H1 (cell line): ENCODE data around the gene TSKS.

Source experiments
- CEBPB ChIP-seq: IDR thresholded peaks from 2 replicates; pipeline ENCODE4 v1.6.1; 2012; ENCODE audit warnings: low read depth, low read length
- EP300 ChIP-seq, 2 experiments: IDR thresholded peaks; 1 replicate in 1 of 2; 2 replicates in 1 of 2; pipeline ENCODE4 v1.6.1; 2011 to 2012; ENCODE audit warnings: low read depth in 2 of 2, low read length in 2 of 2, mild to moderate bottlenecking in 2 of 2, borderline replicate concordance in 1 of 2, inconsistent platforms in 1 of 2, moderate library complexity in 1 of 2
- SIX5 ChIP-seq: IDR thresholded peaks from 2 replicates; pipeline ENCODE4 v1.6.1; 2011; ENCODE audit warnings: mild to moderate bottlenecking, low read depth, low read length
- SUZ12 ChIP-seq: fragments of 200-600 bp; sonication (generic); IDR thresholded peaks from 2 replicates; pipeline ENCODE4 v1.6.1; 2012; ENCODE audit warnings: mild to moderate bottlenecking, inconsistent platforms, low read length, moderate library complexity, mixed read lengths
- TF ChIP-seq, protein P1 (sequence below), 3 experiments: IDR thresholded peaks; 1 replicate in 2 of 3; 2 replicates in 1 of 3; pipeline versions ENCODE4 v1.5.1 to v1.6.1; 2011; ENCODE audit warnings: low read length in 3 of 3, mild to moderate bottlenecking in 3 of 3, inconsistent platforms in 2 of 3, low read depth in 1 of 3, moderate library complexity in 1 of 3; ENCODE audit not compliant: insufficient read depth in 1 of 3; ENCODE audit errors: control extremely low read depth in 1 of 3

DNA sequence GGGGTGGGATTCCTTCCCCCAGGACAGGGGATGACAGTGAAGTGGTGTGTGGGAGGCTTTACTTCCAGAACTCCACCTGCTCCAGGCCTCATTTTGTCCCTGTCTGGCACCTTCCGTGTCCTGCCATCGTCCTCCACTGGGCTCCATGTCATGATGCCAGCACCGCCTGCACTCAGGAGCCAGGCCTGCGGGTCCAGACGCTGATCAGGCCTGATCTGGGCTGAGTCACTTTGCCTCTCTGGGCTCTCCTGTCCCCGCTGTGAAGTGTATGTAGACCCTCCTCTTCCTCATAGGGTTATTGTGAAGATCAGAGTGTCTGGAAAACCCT, 40.4 kb upstream of the TSKS start:
- TF ChIP-seq, protein P1, sequence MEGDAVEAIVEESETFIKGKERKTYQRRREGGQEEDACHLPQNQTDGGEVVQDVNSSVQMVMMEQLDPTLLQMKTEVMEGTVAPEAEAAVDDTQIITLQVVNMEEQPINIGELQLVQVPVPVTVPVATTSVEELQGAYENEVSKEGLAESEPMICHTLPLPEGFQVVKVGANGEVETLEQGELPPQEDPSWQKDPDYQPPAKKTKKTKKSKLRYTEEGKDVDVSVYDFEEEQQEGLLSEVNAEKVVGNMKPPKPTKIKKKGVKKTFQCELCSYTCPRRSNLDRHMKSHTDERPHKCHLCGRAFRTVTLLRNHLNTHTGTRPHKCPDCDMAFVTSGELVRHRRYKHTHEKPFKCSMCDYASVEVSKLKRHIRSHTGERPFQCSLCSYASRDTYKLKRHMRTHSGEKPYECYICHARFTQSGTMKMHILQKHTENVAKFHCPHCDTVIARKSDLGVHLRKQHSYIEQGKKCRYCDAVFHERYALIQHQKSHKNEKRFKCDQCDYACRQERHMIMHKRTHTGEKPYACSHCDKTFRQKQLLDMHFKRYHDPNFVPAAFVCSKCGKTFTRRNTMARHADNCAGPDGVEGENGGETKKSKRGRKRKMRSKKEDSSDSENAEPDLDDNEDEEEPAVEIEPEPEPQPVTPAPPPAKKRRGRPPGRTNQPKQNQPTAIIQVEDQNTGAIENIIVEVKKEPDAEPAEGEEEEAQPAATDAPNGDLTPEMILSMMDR (IDR thresholded peaks at IDR 0.05; ENCODE audit: control extremely low read depth in 1 of 3, insufficient read depth in 1 of 3, low read depth in 1 of 3, low read length in 3 of 3), result no peak
- TF ChIP-seq EP300 (IDR thresholded peaks at IDR 0.05; ENCODE audit: borderline replicate concordance in 1 of 2, low read depth in 2 of 2, low read length in 2 of 2) (no peak), SUZ12 (no peak), SIX5 (no peak), CEBPB (no peak)
